GM15510 (cell line): Measurements from ENCODE around the gene SPRED2.

Source experiments
- POLR2A ChIP-seq: IDR thresholded peaks from 3 replicates; pipeline ENCODE4 v1.6.1; 2011; ENCODE audit warnings: borderline replicate concordance; ENCODE audit not compliant: insufficient read length; ENCODE audit errors: extremely low read depth

Gene SPRED2

GRCh38 chr2:65334714-65335113 is 97.7 kb downstream of the SPRED2 start:
- TF ChIP-seq POLR2A: no peak

- TF ChIP-seq POLR2A: no peak
Measured at GRCh38 chr2:65331336-65332025, 100.9 kb downstream of the SPRED2 start.

- no peak for TF ChIP-seq POLR2A
Measured at GRCh38 chr2:65329525-65329924, 102.9 kb downstream of the SPRED2 start.

GRCh38 chr2:65326276-65326675 is 106.1 kb downstream of the SPRED2 start:
- TF ChIP-seq POLR2A: no peak

- TF ChIP-seq POLR2A: no peak
Measured at GRCh38 chr2:65325066-65325465, 107.3 kb downstream of the SPRED2 start.

- no peak for TF ChIP-seq POLR2A
Measured at GRCh38 chr2:65320946-65321345, 111.5 kb downstream of the SPRED2 start.

GRCh38 chr2:65320042-65320725 is 112.2 kb downstream of the SPRED2 start:
- TF ChIP-seq POLR2A: no peak

GRCh38 chr2:65319674-65320041 is 112.7 kb downstream of the SPRED2 start:
- no peak for TF ChIP-seq POLR2A

- no peak for TF ChIP-seq POLR2A
Measured at GRCh38 chr2:65319072-65319673, 113.2 kb downstream of the SPRED2 start.

GRCh38 chr2:65317841-65318240 is 114.6 kb downstream of the SPRED2 start:
- TF ChIP-seq POLR2A: no peak

GRCh38 chr2:65316072-65316471 is 116.3 kb downstream of the SPRED2 start:
- no peak for TF ChIP-seq POLR2A

- TF ChIP-seq POLR2A: no peak
Measured at GRCh38 chr2:65314801-65315441, 117.5 kb downstream of the SPRED2 start.

- no peak for TF ChIP-seq POLR2A
Measured at GRCh38 chr2:65313954-65314256, 118.5 kb downstream of the SPRED2 start.

GRCh38 chr2:65313126-65313953 is 119.1 kb downstream of the SPRED2 start:
- TF ChIP-seq POLR2A: no peak

GRCh38 chr2:65311596-65311995 is 120.8 kb downstream of the SPRED2 start:
- no peak for TF ChIP-seq POLR2A
